DND-41 (cell line): ENCODE data around the gene FXYD4.

Experiments
- ATAC-seq: fragments of 200-7000 bp; cut with Tn5 transposase; 3 replicates; pipeline ENCODE4 v1.9.1; 2021; ENCODE audit warnings: low read depth; ENCODE audit not compliant: insufficient read depth
- DNase-seq: peaks from one replicate; pipeline ENCODE4 v3.0.0-alpha.2; 2020
- H2AFZ ChIP-seq: 2 replicates; pipeline ENCODE4 v1.6.0; 2012; ENCODE audit warnings: low read depth, low read length
- H3K27ac ChIP-seq: 2 replicates; pipeline ENCODE4 v1.5.1; 2012; ENCODE audit warnings: low read length, inconsistent platforms
- H3K27me3 ChIP-seq: fragments of 200-600 bp; sonication (generic); 2 replicates; pipeline ENCODE4 v1.6.0; 2012; ENCODE audit warnings: low read length, mild to moderate bottlenecking, inconsistent platforms; ENCODE audit not compliant: insufficient read depth, poor library complexity
- H3K36me3 ChIP-seq: 2 replicates; pipeline ENCODE4 v1.5.1; 2012; ENCODE audit warnings: low read length, inconsistent platforms; ENCODE audit not compliant: insufficient read depth
- H3K4me1 ChIP-seq: 2 replicates; pipeline ENCODE4 v1.5.1; 2012; ENCODE audit warnings: mild to moderate bottlenecking, low read length; ENCODE audit not compliant: insufficient read depth
- H3K4me2 ChIP-seq: 2 replicates; pipeline ENCODE4 v1.6.0; 2012; ENCODE audit warnings: mild to moderate bottlenecking, moderate library complexity, low read length, inconsistent platforms; ENCODE audit not compliant: insufficient read depth
- H3K4me3 ChIP-seq, 2 experiments: fragments of 200-600 bp in 1 of 2; shearing (Covaris generic) in 1 of 2; 2 replicates each; pipeline ENCODE4 v1.5.1; 2012 to 2016; ENCODE audit warnings: inconsistent platforms in 2 of 2, low read length in 2 of 2, mild to moderate bottlenecking in 2 of 2, low read depth in 1 of 2, moderate library complexity in 1 of 2
- H3K79me2 ChIP-seq: 2 replicates; pipeline ENCODE4 v1.6.0; 2012; ENCODE audit warnings: low read length, inconsistent platforms; ENCODE audit not compliant: insufficient read depth
- H3K9ac ChIP-seq: 2 replicates; pipeline ENCODE4 v1.6.0; 2012; ENCODE audit warnings: low read depth, mild to moderate bottlenecking, inconsistent platforms, low read length, moderate library complexity
- H3K9me3 ChIP-seq: 2 replicates; pipeline ENCODE4 v1.5.1; 2012; ENCODE audit warnings: low read length, moderate library complexity, mild to moderate bottlenecking, inconsistent platforms; ENCODE audit not compliant: insufficient read depth, severe bottlenecking
- H4K20me1 ChIP-seq: 2 replicates; pipeline ENCODE4 v1.6.0; 2012; ENCODE audit warnings: low read length; ENCODE audit not compliant: insufficient read depth
- CTCF ChIP-seq: IDR thresholded peaks from 2 replicates; pipeline ENCODE4 v1.5.1; 2012; ENCODE audit warnings: borderline replicate concordance, low read length, moderate library complexity, mild to moderate bottlenecking; ENCODE audit not compliant: poor library complexity, severe bottlenecking; ENCODE audit errors: extremely low read depth
- EZH2 ChIP-seq: IDR thresholded peaks from 3 replicates; pipeline ENCODE4 v1.6.1; 2012; ENCODE audit warnings: borderline replicate concordance, low read depth, mild to moderate bottlenecking, moderate library complexity, low read length, inconsistent platforms; ENCODE audit not compliant: severe bottlenecking

FXYD4 gene

DNA sequence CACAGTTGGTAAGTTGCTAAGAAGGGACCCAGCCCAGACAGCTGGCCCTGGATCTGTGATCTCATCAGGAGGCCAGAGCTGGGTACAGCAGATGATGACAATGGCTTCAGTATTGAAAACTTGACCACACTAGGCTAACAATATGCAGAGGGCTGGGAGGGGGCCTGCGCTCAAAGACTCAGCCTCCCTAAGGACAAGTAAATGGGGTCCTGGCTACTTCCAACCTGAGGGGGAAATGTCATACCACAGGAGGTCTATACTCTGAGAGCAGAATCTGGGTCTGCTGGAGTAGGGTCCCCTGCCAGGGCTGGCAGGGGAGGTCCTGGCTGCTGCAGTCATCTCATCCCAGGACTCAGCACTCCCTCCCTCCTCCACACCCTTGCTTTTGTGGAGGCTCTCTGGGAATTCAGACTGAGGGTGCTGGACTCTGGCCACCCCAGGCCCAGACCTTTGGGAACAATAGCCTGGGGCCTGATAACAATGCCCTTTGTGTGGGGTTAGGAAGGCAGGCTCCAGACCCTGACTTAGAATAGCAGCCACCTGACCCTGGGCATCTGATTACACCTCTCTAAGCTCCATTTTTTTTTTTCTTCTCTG is 1.4 kb downstream of the FXYD4 start:
- Histone ChIP-seq H3K4me3 (no peak overlapping the region), H3K9ac (no peak overlapping the region), H3K36me3 (no peaks in the 10 kb centered on the region), H3K4me1 (no peaks in the 10 kb centered on the region), H4K20me1 (no peaks in the 10 kb centered on the region), H3K9me3 (no peaks in the 10 kb centered on the region), H2AFZ (no peak overlapping the region), H3K79me2 (no peaks in the 10 kb centered on the region), H3K27ac (no peak overlapping the region), H3K4me2 (no peak overlapping the region), H3K27me3 (no peaks in the 10 kb centered on the region)
- no peak for ATAC-seq
- DNase-seq: no peak
- TF ChIP-seq CTCF: no peak
- no peak for TF ChIP-seq EZH2

GRCh38 chr10:43373461-43373860 is 2.0 kb downstream of the FXYD4 start:
- Histone ChIP-seq H3K9me3 (no peaks in the 10 kb centered on the region), H3K79me2 (no peaks in the 10 kb centered on the region), H3K4me2 (no peak overlapping the region), H3K4me1 (no peaks in the 10 kb centered on the region), H3K27ac (no peak overlapping the region), H3K9ac (no peak overlapping the region), H3K36me3 (no peaks in the 10 kb centered on the region), H3K27me3 (no peaks in the 10 kb centered on the region), H3K4me3 (no peak overlapping the region), H4K20me1 (no peaks in the 10 kb centered on the region), H2AFZ (no peak overlapping the region)
- DNase-seq: no peak
- TF ChIP-seq CTCF (no peak), EZH2 (no peak)
- no peak for ATAC-seq

DNA sequence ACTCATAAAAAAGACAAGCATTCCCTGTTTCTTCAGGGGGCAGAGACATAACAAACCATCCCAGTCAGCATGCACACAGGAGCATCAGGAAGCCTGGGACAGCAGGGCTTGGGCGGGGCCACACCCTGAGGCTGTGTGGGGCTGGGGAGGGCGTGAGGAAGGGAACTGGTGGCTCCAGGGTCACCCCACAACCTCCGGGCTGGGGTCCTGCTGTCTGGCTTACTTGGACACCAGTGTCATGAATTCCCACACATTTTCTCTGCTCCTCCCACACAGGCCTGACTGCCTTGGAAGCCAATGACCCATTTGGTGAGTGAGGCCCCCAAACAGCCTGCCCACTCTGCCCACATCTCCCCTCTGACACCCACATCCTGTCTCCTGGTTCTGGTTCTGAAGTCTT is 2.8 kb downstream of the FXYD4 start:
- no peaks in the 10 kb centered on the region for H4K20me1 ChIP-seq
- no peak; the same call in 2 of the 3 replicates for ATAC-seq

More for the DNA sequence above, 2.8 kb downstream of the FXYD4 start:
- no peak overlapping the region for H3K27ac ChIP-seq
- H3K9me3 ChIP-seq: no peaks in the 10 kb centered on the region
- no peaks in the 10 kb centered on the region for H3K79me2 ChIP-seq
- DNase-seq: no peak
- H3K27me3 ChIP-seq: no peaks in the 10 kb centered on the region
- no peak overlapping the region for H3K9ac ChIP-seq
- H3K36me3 ChIP-seq: no peaks in the 10 kb centered on the region
- H3K4me3 ChIP-seq: no peak overlapping the region
- no peaks in the 10 kb centered on the region for H3K4me1 ChIP-seq
- TF ChIP-seq EZH2 (no peak), CTCF (no peak)
- no peak overlapping the region for H2AFZ ChIP-seq
- H3K4me2 ChIP-seq: no peak overlapping the region
